Measurements from ENCODE around the gene NELL1. TPM values are rescaled to one million over a fixed set of nuclear protein-coding genes. Genes with fewer than 3 reads are reported as not detected.
A peak's percentile ranks its signal among the peaks of the same experiment; 100 is the strongest.

Gene NELL1
- total RNA-seq, 1 donor from 2014 or later = not detected

DNA sequence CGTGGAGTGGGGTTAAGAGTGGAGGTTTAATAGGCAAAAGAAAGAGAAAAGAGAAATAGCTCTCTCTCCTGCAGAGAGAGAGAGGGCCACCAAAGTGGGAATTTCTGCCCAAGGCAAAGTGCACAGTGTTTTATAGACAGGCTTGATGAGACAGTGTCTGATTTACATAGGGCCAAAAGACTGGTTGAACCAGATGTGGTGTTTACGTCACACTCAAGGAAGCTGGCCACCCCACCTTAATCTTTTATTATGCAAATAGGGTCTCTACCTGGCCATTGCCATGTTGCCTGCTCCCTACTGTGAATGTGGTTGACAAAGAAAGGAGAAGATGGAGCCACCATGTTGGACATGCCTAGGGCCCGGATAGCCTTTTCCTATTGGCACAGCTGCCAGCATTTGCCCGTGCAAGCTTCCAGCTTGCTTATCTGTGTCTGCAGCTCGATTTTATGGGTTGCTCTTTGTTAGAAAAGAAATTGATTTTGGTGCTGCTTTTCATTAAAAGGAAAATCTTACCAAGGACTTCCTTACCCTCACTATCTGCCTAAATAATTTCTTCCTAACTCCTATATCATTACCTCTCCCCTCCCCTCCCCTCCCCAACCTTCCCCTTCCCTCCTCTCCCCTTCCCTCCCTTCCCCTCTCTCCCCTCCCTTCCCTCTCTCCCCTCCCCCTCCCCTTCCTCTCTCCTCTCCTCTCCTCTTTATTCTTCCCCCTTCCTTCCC, 436.0 kb downstream of the NELL1 start:
- no peaks in the 10 kb centered on the region for H3K36me3 Mint-ChIP-seq
- peaks cover 7% of the 10 kb centered on the region for H3K4me1 Mint-ChIP-seq
- no peak overlapping the region for H3K4me3 Mint-ChIP-seq
- no peak for DNase-seq (ENCODE audit: low spot score)
- Histone ChIP-seq H3K27me3 (no peaks in the 10 kb centered on the region), H3K4me2 (no peak overlapping the region), H3K79me2 (ENCODE audit: low read depth) (no peaks in the 10 kb centered on the region), H2AFZ (replicated peaks) (no peak overlapping the region), H3K4me3 (no peak overlapping the region), H3K9ac (no peak overlapping the region), H3K27ac (no peak overlapping the region), H3K36me3 (no peaks in the 10 kb centered on the region), H3K4me1 (no peaks in the 10 kb centered on the region), H3K9me3 (ENCODE audit: low read depth) (no peaks in the 10 kb centered on the region), H3F3A (ENCODE audit: low read depth) (no peaks in the 10 kb centered on the region), H4K20me1 (ENCODE audit: low read depth) (no peaks in the 10 kb centered on the region)
- H3K27me3 Mint-ChIP-seq (ENCODE audit: insufficient read depth, low read depth) = no peaks in the 10 kb centered on the region
- peaks cover 3% of the 10 kb centered on the region for H3K9me3 Mint-ChIP-seq
- no peak overlapping the region for H3K27ac Mint-ChIP-seq
- no peak for TF ChIP-seq EZH2 (IDR thresholded peaks at IDR 0.05)

- no peak overlapping the region for H3K27ac ChIP-seq
- H3K79me2 ChIP-seq (ENCODE audit: low read depth) = no peaks in the 10 kb centered on the region
- H3K9ac ChIP-seq = no peak overlapping the region
- no peak for DNase-seq (ENCODE audit: low spot score)
- Mint-ChIP-seq H3K36me3 (no peaks in the 10 kb centered on the region), H3K27ac (no peak overlapping the region), H3K27me3 (ENCODE audit: insufficient read depth, low read depth) (no peaks in the 10 kb centered on the region), H3K4me3 (no peak overlapping the region), H3K4me1 (peaks cover 7% of the 10 kb centered on the region), H3K9me3 (peaks cover 3% of the 10 kb centered on the region)
- no peak overlapping the region for H3K4me3 ChIP-seq
- H3K27me3 ChIP-seq = no peaks in the 10 kb centered on the region
- no peaks in the 10 kb centered on the region for H3F3A ChIP-seq (ENCODE audit: low read depth)
- H4K20me1 ChIP-seq (ENCODE audit: low read depth) = no peaks in the 10 kb centered on the region
- H3K36me3 ChIP-seq = no peaks in the 10 kb centered on the region
- no peak overlapping the region for H3K4me2 ChIP-seq
- H2AFZ ChIP-seq (replicated peaks) = no peak overlapping the region
- no peak for TF ChIP-seq EZH2 (IDR thresholded peaks at IDR 0.05)
- no peak for TF ChIP-seq EZH2phosphoT487 (IDR thresholded peaks at IDR 0.05)
- no peak for TF ChIP-seq CTCF (IDR thresholded peaks at IDR 0.05)
- no peaks in the 10 kb centered on the region for H3K9me3 ChIP-seq (ENCODE audit: low read depth)
- no peaks in the 10 kb centered on the region for H3K4me1 ChIP-seq
Measured at GRCh38 chr11:21109341-21109740, 440.0 kb downstream of the NELL1 start.

- H3K36me3 Mint-ChIP-seq = no peaks in the 10 kb centered on the region
- TF ChIP-seq EZH2 (IDR thresholded peaks at IDR 0.05) (no peak), CTCF (IDR thresholded peaks at IDR 0.05) (no peak), EZH2phosphoT487 (IDR thresholded peaks at IDR 0.05) (no peak)
- H3K27ac ChIP-seq = no peak overlapping the region
Measured at GRCh38 chr11:21110415-21110814, 441.0 kb downstream of the NELL1 start.

GRCh38 chr11:21113876-21114275, 444.5 kb downstream of the NELL1 start:
- H4K20me1 ChIP-seq (ENCODE audit: low read depth) = no peaks in the 10 kb centered on the region
- H3K9ac ChIP-seq = no peak overlapping the region
- no peak overlapping the region for H3K27ac Mint-ChIP-seq
- H3K9me3 ChIP-seq (ENCODE audit: low read depth) = no peaks in the 10 kb centered on the region
- no peak for TF ChIP-seq EZH2 (IDR thresholded peaks at IDR 0.05)
- no peaks in the 10 kb centered on the region for H3K27me3 ChIP-seq
- H3K36me3 ChIP-seq = no peaks in the 10 kb centered on the region
- H3K9me3 Mint-ChIP-seq = no peaks in the 10 kb centered on the region
- no peak overlapping the region for H2AFZ ChIP-seq (replicated peaks)
- no peak for DNase-seq (ENCODE audit: low spot score)
- H3K4me1 ChIP-seq = peaks cover 9% of the 10 kb centered on the region
- H3K4me2 ChIP-seq = no peak overlapping the region
- peaks cover 6% of the 10 kb centered on the region for H3K4me1 Mint-ChIP-seq
- H3K79me2 ChIP-seq (ENCODE audit: low read depth) = no peaks in the 10 kb centered on the region
- H3K4me3 ChIP-seq = no peak overlapping the region
- H3K27me3 Mint-ChIP-seq (ENCODE audit: insufficient read depth, low read depth) = no peaks in the 10 kb centered on the region
- no peak overlapping the region for H3K27ac ChIP-seq
- no peak overlapping the region for H3K4me3 Mint-ChIP-seq
- no peaks in the 10 kb centered on the region for H3F3A ChIP-seq (ENCODE audit: low read depth)
- H3K36me3 Mint-ChIP-seq = no peaks in the 10 kb centered on the region

More at GRCh38 chr11:21110415-21110814, 441.0 kb downstream of the NELL1 start:
- Histone ChIP-seq H2AFZ (replicated peaks) (peak overlapping the region; percentile 55), H3K9ac (no peak overlapping the region), H3F3A (ENCODE audit: low read depth) (no peaks in the 10 kb centered on the region), H3K4me2 (no peak overlapping the region), H4K20me1 (ENCODE audit: low read depth) (no peaks in the 10 kb centered on the region), H3K79me2 (ENCODE audit: low read depth) (no peaks in the 10 kb centered on the region), H3K27me3 (no peaks in the 10 kb centered on the region), H3K36me3 (no peaks in the 10 kb centered on the region), H3K4me1 (peaks cover 7% of the 10 kb centered on the region), H3K9me3 (ENCODE audit: low read depth) (no peaks in the 10 kb centered on the region), H3K4me3 (no peak overlapping the region)
- Mint-ChIP-seq H3K9me3 (no peaks in the 10 kb centered on the region), H3K27ac (no peak overlapping the region), H3K27me3 (ENCODE audit: insufficient read depth, low read depth) (no peaks in the 10 kb centered on the region), H3K4me3 (no peak overlapping the region), H3K4me1 (peaks cover 12% of the 10 kb centered on the region)
- no peak for DNase-seq (ENCODE audit: low spot score)

Measured in neural progenitor cell (in vitro differentiated cells).